ENCODE measurements around the gene CDC25B. TPM values are rescaled to one million over a fixed set of nuclear protein-coding genes. Genes with fewer than 3 reads are reported as not detected.

CDC25B gene
- total and polyA plus RNA-seq, 2 of the 8 experiments (the other 6 are each of a cell fraction or from before 2014, with no cell fraction given): 21.7 to 31.2 TPM

DNA sequence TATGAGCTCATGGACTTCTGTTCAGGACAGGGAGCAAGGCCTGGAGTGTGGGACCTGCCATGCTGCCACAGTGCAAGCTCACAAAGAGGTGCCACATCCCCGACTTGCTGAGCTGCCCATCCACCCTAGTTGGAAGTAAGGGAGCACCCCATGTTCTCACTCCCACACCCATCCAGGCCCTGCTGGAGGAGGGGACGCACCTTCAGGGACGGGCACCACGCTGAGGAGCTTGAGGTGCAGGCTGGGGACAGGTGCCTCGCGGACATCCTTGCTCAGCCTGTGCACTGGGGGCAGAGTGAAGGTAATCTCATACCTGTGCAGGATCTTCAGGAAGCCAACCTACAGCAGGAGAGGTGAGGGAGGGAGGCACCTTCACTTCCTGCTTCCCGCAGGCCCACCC is 40.8 kb upstream of the CDC25B start:
- H4K91ac ChIP-seq (replicated peaks; ENCODE audit: insufficient read length, low read length): no peak overlapping the region
- no peak overlapping the region for H2BK15ac ChIP-seq (ENCODE audit: low read length)
- H3K79me1 ChIP-seq (ENCODE audit: low read depth, low read length): peaks cover 6% of the 10 kb centered on the region
- H2BK12ac ChIP-seq (ENCODE audit: low read depth, low read length): no peak overlapping the region
- H3K4me2 ChIP-seq (ENCODE audit: insufficient read depth in 1 of 2, low read depth in 2 of 2, low read length in 2 of 2): no peak overlapping the region
- FAIRE-seq (no peak), DNase-seq (ENCODE audit: low read depth in 1 of 2, low spot score in 2 of 2) (no peak)
- CTCF ChIA-PET (ENCODE audit: partially characterized antibody): interaction anchor here (0.6 to 18.6 kb wide), 14 partner anchors 8 to 198 kb away, joined by 3 to 308 read pairs (median 4); partner anchors contain the start of genes ADISSP, AP5S1, HSPA12B and SIGLEC1
- no peak overlapping the region for H2BK20ac ChIP-seq (ENCODE audit: low read length)
- H3K9me3 ChIP-seq (ENCODE audit: insufficient read depth in 2 of 2, low read depth in 1 of 2, low read length in 1 of 2): no peaks in the 10 kb centered on the region
- no peak overlapping the region for H3K9ac ChIP-seq (replicated peaks in 1 of 4; ENCODE audit: extremely low read depth in 1 of 4, low read depth in 3 of 4, low read length in 3 of 4)
- no peak overlapping the region for H2BK120ac ChIP-seq (replicated peaks; ENCODE audit: low read depth, low read length)
- peaks cover 0 to 10% (median 2%) of the 10 kb centered on the region in 4 experiments; a peak in 5 of 7 replicates for H3K4me1 ChIP-seq (replicated peaks in 1 of 4; ENCODE audit: control insufficient read depth in 3 of 4, insufficient read depth in 4 of 4, low read length in 3 of 4)
- no peaks in the 10 kb centered on the region; a peak in 1 of 4 replicates for H3K79me2 ChIP-seq (ENCODE audit: control insufficient read depth in 1 of 2, insufficient read depth in 2 of 2, low read length in 2 of 2)
- no peak overlapping the region for H3K4me3 ChIP-seq (ENCODE audit: extremely low read depth in 1 of 4, insufficient read depth in 2 of 4, low read depth in 3 of 4, low read length in 4 of 4)
- no peak overlapping the region for H2AK5ac ChIP-seq (ENCODE audit: low read depth, low read length)
- peaks cover 8 to 30% of the 10 kb centered on the region in 2 experiments for H4K20me1 ChIP-seq (replicated peaks in 1 of 2; ENCODE audit: control insufficient read depth in 1 of 2, insufficient read depth in 2 of 2, low read length in 2 of 2)
- WGBS, 2 experiments (ENCODE audit: extremely low coverage in 1 of 2, insufficient coverage in 1 of 2, insufficient read length in 1 of 2, insufficient replicate concordance in 2 of 2, low coverage in 1 of 2, low lambda C conversion rate in 2 of 2, missing lambda C conversion rate in 1 of 2): 96% methylated on average over 4 of the region's 7 CpGs; no CpG with 5 or more reads in 1 of the 2 experiments
- H3K23ac ChIP-seq (ENCODE audit: insufficient read length): no peak overlapping the region
- H3K4ac ChIP-seq (replicated peaks; ENCODE audit: insufficient read length, low read depth, low read length): no peak overlapping the region
- H4K8ac ChIP-seq (ENCODE audit: extremely low read depth, insufficient read depth, low read length): no peak overlapping the region
- H3K56ac ChIP-seq (replicated peaks; ENCODE audit: insufficient read length, low read depth, low read length): no peak overlapping the region
- peaks cover 13% of the 10 kb centered on the region; the same call in 1 of the 2 replicates for H3K23me2 ChIP-seq (ENCODE audit: low read depth, low read length)
- no peak overlapping the region for H3K14ac ChIP-seq (ENCODE audit: insufficient read length)
- no peak overlapping the region for H3K18ac ChIP-seq (ENCODE audit: extremely low read depth, low read length)
- H3K27ac ChIP-seq (ENCODE audit: low read depth, low read length): no peak overlapping the region
- no peak overlapping the region for H4K5ac ChIP-seq (ENCODE audit: insufficient read length, low read depth, low read length)
- H3K36me3 ChIP-seq (ENCODE audit: control insufficient read depth in 2 of 4, insufficient read depth in 4 of 4, low read length in 3 of 4): peaks cover 0 to 9% (median 2%) of the 10 kb centered on the region in 4 experiments; a peak in 6 of 8 replicates
- peaks cover 4 to 16% (median 11%) of the 10 kb centered on the region in 4 experiments for H3K27me3 ChIP-seq (replicated peaks in 1 of 4; ENCODE audit: control insufficient read depth in 3 of 4, extremely low read depth in 1 of 4, insufficient read depth in 3 of 4, low read length in 3 of 4)
- no peak overlapping the region for H2AFZ ChIP-seq (ENCODE audit: low read length)
- H2BK5ac ChIP-seq (ENCODE audit: low read depth, low read length): no peak overlapping the region
- POLR2A ChIA-PET (ENCODE audit: partially characterized antibody): interaction anchor here (0.9 to 5.9 kb wide), 5 partner anchors 9 to 63 kb away, joined by 3 to 46 read pairs (median 5); partner anchors contain the start of gene ADISSP
- TF ChIP-seq RFX5 (IDR thresholded peaks at IDR 0.05; ENCODE audit: borderline replicate concordance, low read depth, low read length): no peak

All from H1 (cell line).